CD4-positive, alpha-beta T cell treated with Interleukin-21 for 1 hour (primary cell): ENCODE results near the gene PXDN.
"Not testable (repeated sequence)": the region's sequence is repeated elsewhere in the genome, so short reads cannot be mapped to it uniquely, and the experiment has no call there.

Source experiments
- DNase-seq: peaks from one replicate; pipeline ENCODE4 v3.0.0-alpha.2; 2020

Gene PXDN

DNA sequence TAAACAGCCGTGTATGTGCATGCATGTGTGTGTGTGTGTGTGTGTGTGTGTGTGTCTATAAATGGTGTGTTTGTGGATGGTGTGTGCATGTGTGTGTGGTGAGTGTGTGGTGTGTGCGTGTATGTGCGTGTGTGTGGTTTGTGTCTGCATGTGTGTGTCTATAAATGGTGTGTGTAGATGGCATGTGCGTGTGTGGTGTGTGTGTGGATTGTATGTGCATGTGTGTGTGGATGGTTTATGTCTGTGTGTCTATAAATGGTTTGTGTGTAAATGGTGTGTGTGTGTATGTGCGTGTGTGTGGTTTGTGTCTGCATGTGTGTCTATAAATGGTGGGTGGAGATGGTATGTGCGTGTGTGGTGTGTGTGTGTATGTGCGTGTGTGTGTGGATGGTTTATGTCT lies 65.2 kb downstream of the PXDN start:
- DNase-seq, result not testable (repeated sequence)

DNA sequence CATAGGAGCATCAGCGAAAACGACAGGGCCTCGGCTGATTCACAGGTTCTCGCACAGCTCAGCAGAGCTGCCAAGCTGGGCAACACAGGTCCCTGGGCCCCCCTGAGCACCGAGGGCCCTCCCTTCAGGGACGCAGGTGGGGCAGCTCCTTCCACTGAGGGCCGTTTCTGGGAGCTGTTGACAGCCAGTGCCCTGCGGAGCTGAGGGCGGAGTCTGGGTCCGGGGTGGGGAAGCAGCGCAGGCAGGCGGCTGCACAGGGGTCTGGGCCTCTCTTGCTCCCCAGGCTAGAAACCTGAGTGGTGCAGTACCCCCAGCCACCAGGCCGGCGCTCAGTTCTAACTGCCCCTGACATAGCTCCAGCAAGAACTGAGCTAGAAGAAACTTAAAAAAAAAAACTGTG lies 65.7 kb downstream of the PXDN start:
- no peak for DNase-seq

DNA sequence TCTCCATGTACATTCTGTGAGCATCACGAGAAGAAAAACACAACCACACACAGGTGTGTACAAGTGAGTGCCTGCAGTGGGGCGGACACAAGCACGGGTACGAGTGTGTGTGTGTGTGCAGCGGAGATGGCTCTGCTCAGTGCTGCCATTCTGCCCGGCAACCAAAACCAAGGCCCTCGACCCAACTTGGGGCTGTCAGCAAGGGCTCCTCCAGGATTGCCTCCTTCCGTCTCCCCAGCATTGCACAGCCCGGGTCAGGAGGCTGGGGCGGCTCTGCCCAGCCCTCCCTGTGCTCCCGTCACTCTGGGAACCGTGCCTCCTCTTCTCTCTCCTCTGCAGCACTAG lies 66.5 kb downstream of the PXDN start:
- no peak for DNase-seq

DNA sequence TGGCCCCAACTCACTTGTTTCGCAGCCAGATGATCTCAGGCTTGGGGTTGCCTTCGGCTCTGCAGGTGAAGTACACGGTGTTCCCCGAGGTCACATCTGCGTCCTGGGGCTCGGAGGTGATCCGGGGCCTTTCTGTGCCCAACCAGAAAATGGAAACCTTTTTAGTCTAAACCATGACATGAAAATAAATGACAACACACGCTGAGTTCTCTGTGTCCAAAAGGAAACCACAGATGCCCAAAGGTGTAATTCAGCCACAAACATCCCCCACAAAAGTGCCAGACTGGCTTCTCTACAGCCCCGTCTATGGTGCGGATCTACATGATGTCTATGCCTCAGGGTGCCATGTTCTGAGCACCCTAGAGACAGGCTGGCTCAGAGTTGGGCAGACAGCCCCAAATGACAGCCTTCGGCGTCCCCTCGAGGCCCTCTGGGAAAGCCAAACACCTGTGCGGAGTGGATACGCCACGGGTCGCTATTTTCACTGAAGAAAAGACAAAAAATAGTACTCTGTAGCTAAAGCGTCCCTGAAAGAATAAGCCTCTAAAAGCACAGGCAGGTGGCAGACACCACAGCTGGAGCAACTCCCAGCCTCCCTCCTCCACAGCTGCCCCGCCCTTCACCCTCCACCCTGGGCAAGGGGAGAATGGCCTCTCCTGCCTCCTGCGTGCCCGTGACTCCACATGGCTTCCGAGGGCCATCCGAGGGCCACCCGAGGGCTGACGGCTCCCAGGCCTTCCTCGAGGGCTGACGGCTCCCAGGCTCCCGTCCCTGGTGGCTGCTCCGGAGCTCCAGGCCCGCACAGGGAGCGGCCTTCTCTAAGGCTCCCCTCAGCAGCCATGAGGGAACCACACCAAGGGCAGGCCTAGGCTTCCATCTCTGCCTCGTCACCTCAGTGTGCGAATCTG lies 67.1 kb downstream of the PXDN start:
- DNase-seq, result no peak

DNA sequence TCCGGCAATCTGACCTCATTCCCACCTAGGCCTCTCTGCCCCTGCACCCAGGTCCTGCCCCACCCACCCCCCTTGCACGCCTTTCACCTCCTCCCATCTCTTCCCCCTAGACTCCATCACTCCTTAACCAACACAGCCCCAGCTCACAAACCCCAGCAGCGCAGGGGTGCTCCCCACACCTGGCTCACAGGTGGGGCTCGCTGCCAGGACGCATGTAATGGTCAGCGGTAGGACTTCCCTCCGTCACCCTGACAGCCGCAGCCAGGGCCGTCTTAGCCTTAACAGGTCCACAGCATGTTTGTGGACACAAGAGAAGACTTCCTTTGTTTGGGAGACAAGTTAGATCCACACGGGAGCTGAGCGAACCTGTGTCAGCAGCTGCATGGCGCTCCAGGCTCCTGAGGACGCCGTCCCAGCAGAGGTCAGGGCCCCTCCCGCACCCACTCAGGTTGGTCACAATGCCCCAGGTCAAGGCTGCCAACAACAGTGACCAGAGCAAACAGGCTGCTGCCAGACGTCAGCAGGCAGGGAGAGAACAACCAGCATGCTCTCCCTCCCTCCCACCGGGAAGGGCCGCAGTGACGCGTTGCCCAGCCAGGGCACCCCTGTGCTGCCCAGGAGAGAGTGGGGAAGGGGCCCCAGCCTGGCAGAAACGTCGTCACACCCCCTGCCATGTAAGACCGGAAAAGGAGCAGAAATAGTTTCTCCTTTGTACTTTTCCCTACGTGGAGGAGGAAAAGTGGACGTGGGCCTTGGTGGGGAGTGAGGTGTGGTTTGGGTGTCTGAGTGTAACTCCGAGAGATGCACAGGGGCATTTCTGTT lies 68.0 kb downstream of the PXDN start:
- no peak for DNase-seq

DNA sequence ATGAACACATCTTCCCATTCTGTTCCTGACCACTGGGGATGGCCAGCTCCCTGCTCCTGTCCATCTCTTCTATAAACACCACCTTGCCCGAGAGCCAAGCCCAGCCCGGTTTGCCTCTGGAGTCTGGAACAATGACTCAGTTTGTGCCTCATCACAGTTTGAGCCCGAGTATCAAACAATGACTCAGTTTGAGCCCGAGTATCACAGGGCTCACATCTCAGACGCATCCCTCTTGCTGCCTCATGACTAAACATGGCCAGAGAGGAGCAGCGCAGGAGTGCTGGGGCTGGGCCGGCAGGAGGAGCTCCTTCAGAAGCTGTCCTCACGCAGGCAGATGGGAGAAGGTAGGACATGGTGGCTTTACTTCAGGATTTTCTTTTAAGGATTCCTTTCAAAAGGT lies 68.7 kb downstream of the PXDN start:
- no peak for DNase-seq

DNA sequence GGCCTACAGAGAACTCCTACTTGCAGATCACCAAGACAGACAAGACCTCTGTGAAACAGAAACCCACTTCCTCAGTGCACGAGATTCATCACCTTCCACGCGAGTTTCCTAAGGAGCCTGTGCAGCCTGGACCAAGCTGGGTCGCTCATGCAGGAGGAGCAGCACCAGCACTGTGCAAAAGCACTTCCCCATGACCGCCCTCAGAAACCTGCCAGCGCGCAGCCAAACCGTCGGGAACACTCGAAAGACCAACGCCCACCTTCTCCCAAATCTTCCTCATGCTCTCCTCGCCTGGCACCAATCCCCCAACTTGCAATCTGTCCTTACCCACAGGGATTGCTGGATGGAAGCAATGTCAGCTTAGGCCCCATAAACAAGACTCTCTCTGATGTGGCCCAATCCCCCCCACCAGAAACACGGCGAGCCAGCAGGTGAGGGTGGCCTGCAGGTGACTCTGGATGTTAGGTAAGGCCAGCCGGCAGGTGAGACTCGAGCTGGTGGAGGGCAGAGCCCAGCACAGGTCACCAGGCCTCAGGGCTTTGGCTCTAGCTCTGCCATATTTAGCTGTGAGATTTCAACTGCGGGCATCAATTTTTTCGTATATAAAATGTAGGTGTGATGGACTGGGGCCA lies 69.4 kb downstream of the PXDN start:
- no peak for DNase-seq

DNA sequence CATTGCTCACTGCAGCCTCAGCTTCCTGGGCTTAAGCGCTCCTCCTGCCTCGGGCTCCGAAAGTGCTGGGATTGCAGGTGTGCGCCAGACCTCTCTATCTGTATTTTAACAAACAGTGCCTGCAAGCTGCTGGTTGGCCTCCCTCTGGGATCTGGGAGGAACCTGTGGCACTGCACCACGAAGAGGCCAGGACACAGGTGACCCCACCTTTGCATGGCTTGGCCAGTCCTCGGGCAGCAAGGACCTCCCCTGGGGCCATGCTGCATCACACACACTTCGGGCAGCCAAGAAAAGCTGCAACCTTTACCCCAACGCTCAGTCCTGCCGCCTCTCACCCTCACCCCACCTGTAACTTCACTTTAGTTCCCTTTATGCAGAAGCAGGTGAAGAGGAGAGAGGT lies 70.0 kb downstream of the PXDN start:
- no peak for DNase-seq

DNA sequence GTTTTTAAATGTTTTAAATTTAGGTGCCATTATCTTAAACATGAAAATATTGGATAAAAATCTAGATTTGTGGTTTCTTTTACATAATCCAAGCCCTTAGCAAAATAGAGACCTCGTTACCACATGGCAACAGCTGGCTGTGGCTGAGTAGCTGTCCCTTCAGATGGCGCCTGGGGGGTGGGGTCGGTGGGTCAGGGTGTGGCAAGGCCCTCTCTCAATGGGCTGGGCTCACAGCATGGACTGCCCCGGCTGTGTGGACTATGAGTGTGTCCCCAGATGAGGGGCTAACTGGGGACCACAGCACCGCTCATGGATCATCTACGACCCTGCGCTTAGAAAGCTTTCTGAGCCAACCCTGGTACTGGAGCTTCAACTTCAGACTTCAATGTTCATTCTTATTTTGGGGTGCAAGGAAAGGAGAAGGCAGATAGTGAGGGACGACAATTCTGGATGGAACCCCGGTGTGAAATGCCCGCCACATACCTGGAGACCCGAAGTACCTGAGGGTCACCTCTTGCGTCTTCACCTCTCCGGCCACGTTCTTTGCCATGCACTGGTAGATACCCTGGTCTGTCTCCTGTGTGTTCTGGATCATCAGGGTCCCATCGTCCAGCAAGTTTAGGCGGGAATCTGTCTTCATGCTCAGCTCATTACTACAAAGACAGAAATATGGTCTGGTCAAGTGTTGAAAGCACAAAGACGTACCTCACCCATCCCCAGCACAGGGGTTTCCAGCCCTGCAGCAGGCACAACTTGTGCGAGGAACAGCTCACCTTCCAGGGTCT lies 71.0 kb downstream of the PXDN start:
- DNase-seq, result no peak

DNA sequence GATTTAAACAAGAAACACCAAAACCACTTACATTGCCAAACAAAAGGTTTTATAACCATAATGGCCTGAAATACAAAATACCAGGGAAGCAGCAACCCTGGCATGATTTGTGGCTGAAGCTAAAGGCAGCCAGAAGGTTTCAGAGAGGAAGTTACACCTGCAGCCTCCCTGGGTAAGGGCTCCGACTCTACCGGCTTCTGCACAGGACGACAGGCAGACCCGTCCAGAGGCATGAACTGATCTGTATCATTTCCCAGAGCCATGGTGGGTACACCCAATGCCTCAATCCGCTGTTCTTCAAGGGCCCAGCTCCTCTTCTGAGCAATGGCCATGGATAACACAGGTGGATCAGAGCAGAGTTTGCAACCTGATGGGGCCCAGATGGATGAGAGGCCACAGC lies 71.6 kb downstream of the PXDN start:
- DNase-seq, result no peak

DNA sequence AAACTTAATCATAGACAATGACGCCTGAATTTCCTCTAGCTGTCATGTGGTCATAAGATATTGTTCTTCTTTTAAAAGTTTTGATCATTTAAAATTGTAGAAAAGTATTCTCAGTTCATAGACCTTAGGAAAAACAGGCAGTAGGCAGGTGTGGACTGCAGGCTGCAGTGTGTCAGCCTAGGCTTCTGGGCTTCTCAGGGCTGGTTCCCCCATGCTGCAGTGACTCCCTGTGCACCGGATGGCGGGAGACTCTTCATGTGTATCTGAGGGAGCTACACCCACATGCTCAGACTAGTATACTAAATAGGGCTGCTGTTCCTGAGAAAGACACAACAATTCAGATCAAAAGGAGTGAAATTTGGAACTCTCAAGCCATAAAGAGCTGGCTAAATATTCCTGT lies 72.4 kb downstream of the PXDN start:
- DNase-seq, result no peak

DNA sequence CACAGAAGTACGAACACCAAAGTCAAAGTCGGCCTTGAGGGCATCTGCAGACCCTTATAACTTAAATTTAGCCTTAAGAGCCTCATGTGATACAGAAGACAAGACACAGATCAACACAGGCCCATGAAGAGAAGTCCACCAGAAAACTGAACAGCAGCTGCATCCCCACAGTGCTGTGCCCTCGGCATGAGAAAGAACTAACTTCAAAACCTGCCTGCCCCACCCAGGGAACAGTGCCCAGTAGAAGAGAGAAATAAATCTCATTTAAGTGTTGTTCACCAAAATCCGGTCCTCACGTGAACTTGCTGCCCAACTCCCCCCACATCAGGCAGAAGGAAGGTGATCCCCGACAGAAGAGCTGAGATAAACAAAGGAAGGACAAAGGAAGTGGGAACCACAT lies 73.7 kb downstream of the PXDN start:
- DNase-seq, result no peak

DNA sequence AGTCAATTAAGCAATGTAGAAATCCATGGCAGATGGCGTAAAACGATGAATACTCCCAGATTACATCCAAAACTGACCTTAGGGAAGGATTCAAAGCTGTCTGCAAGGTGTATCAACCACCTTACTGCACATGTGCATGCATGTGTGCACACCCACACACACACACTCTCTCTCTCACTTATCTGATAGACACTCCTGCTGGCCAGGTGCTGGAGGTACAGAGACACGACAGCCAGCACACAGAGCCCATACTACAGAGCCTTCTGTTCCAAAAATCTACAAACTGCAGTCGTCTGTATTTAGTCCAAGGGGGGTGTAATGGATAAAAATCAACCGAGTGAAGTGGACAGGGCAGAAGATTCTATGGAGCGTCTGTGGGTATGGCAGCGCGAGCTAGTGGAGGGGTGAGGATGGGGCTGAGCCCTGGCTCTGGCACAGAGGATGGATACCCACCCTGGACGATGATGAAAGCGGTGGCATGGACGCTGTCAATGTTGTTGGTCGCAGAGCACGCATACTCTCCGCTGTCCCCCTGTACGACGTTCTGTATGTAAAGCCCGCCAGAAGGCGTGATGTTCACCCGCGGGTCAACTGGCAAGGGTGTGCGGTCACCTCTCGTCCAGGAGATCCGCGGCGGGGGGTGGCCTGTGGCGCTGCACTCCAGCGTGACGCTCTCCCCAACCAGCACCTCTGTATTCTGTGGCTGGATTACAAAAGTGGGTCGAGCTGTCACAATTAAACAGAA lies 78.4 kb downstream of the PXDN start:
- no peak for DNase-seq

DNA sequence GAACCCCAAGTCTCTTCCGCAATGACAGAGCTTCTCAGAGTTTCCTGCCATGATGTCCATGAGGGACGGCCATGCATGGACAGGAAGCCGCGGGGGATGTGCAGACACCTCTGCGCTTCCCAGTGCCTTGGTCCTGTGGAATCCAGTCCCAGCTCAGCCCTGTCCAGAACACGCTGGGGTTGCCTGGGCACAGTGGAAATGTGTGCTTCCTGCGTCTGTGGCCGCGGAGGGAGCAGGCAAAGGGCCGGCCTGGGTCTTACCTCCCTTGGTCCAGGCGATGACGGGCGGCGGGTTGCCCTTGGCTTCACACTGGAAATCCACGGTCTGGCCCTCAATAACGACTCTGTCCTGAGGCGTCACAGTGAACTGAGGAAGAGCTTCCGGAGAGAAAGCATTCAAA lies 79.6 kb downstream of the PXDN start:
- no peak for DNase-seq

DNA sequence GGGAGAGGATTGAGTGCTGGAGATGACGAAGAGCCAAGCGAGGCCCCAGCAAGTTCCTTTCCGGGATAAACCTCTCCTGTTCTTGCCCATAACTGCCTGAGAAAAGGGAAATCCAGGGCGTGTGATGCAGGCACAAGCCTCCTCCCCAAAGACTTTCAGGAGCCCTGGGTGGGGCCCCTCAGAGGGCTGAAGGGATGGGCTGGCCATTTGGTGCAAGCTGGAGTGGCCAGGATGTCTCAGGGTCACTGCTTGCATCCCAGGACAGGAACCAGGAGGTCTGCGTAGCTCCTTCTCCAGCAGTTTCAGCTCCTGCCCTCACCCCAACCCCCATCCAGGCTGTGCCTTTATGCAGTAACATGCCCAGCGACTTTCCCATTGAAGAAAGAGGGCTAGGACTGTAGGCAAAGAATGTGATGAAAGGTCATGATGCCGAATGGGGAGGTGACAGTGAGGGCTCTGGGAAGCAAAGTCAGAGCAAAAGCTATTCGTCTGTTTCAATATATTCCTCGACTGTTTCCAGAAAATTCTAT lies 80.2 kb downstream of the PXDN start:
- DNase-seq, result no peak

DNA sequence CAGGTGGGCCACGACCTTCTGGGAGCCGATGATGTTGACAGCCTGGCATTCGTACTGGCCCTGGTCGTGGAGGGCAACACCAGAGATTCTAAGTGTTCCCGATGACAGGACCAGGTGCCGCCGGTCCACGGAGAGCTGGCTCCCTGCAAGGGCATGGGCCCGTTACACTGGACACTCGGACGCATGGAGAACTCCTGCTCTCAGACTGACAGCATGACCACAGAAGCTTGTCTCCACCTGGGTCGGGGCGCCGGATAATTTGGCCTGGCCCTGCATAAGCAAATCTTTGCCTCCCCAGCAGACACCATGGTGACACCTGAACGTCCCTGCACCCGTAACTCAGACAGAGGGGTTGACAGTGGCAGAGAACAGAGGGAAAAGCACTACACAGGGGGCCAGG lies 80.7 kb downstream of the PXDN start:
- no peak for DNase-seq

DNA sequence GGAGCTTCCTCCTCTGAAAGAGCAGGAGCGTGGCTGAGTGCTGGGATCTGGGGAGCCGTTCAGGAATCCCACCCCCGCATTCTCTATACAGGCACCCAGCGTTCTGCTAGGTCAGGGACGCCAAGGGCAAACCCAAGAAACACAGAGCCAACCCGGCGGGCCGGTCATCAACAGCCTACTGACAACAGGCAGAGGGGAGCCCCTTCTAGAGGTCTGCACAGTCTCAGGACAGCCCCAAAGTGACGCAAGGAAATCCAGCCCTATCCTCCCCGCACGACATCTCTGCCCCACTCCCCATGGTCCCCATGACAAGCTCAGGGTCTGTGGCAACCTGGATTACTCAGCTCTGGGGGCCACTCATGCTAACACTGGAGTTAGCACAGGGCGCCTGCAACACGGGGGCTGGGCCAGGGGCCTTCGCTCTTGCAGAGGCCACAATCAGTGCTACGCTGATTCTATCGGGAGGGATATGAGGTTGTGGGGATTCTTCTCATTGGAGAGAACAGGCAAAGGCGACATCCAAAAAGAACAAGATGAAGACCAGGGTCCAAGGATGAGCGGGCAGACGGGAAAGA lies 81.6 kb downstream of the PXDN start:
- DNase-seq, result no peak

DNA sequence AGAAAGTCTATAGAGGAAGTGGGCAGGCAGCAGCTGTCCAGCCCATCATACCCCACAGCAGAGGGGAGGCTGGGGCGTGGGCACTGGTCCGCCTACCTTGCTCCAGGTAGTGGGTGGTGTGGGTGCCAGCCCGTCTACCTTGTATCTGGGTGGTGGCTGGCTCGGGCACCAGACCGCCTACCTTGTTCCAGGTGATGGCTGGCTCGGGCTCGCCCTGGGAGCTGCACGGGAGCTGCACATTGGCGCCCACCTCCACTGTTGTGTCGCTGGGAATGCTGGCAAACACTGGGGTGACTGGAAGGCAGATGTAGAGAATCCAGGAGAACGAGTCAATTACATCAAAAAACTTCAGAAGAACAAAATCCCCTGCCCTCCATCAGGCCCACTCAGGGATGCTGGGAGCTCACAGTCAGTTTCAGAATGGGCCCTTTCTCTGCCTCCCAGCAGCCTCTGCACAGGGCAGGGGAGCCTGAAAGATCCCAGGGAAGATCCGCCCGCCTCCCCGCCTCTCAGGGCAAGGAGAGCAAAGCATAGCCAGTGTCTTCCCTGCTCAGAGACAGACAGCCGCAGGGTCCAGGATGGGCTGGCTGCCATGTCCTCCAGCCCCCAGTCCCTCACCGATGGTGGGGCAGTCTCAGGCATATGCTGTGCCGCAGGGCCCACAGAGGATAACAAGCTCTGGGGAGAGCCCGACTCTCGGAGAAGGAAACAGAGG lies 82.3 kb downstream of the PXDN start:
- DNase-seq, result no peak

DNA sequence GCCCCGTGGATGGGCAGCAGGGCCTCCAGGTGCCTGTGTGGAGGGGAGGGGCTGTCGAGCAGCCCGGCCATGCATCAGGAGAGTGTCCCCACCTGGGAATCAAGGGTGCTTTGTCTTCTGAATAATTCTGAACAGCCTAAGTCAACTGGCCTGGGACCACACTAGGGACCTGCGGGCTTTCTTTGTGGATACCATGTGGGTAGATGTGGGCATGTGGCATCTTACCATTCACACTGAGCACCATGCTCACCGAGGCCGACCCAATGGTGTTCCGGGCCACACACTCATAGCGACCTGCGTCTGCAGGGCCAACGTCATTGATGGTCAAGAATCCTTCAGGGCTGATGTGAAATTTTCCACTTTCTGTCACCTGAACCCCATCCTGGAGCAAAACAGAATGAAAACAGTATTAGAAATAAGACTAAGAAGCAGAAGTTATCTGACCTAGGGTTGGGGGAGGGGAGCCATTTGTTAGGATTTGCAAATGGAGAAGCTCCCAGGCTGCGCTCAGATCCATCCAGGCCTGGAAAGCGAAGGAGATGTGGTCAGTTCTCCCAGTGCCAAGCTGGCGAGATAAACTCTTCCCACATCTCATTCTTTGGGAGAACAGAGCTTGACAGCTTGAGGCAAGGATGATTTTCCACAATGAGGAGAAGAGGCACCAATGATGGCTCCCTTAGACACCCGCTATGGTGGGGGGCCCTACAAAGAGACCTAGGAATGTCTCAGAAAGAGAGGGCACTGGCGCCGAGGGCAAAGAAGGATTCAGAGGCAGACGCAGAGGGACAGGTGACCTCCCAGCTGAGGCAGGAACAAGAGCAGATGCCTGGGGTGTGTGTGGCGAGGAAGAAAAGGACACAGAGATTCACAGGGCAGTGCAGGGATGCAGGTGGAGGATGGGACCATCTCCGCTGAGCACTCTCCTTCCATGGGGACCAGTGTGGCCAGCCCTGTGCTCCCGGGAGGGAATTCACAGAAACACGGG lies 83.4 kb downstream of the PXDN start:
- DNase-seq, result no peak
